ENCODE results near the gene CDK18.

CDK18 gene

GRCh38 chr1:205491794-205492193 is 12.7 kb upstream of the CDK18 start:
- no peak for TF ChIP-seq ZNF274 (IDR thresholded peaks at IDR 0.05; ENCODE audit: low read depth, low read length)
- H3K4me3 ChIP-seq (ENCODE audit: low read length), result no peak overlapping the region

GRCh38 chr1:205492201-205492667 is 12.2 kb upstream of the CDK18 start:
- TF ChIP-seq ZNF274 (IDR thresholded peaks at IDR 0.05; ENCODE audit: low read depth, low read length), result no peak
- no peak overlapping the region for H3K4me3 ChIP-seq (ENCODE audit: low read length)

- no peak for TF ChIP-seq ZNF274 (IDR thresholded peaks at IDR 0.05; ENCODE audit: low read depth, low read length)
- no peak overlapping the region for H3K4me3 ChIP-seq (ENCODE audit: low read length)
Measured at GRCh38 chr1:205492774-205493173, 11.7 kb upstream of the CDK18 start.

- no peak for TF ChIP-seq ZNF274 (IDR thresholded peaks at IDR 0.05; ENCODE audit: low read depth, low read length)
- no peak overlapping the region for H3K4me3 ChIP-seq (ENCODE audit: low read length)
Measured at GRCh38 chr1:205493241-205494085, 11.0 kb upstream of the CDK18 start.

GRCh38 chr1:205494115-205494514 is 10.4 kb upstream of the CDK18 start:
- H3K4me3 ChIP-seq (ENCODE audit: low read length), result no peak overlapping the region
- no peak for TF ChIP-seq ZNF274 (IDR thresholded peaks at IDR 0.05; ENCODE audit: low read depth, low read length)

GRCh38 chr1:205495237-205495823 is 9.1 kb upstream of the CDK18 start:
- no peak overlapping the region for H3K4me3 ChIP-seq (ENCODE audit: low read length)
- TF ChIP-seq ZNF274 (IDR thresholded peaks at IDR 0.05; ENCODE audit: low read depth, low read length), result no peak

- TF ChIP-seq ZNF274 (IDR thresholded peaks at IDR 0.05; ENCODE audit: low read depth, low read length), result no peak
- H3K4me3 ChIP-seq (ENCODE audit: low read length), result no peak overlapping the region
Measured at GRCh38 chr1:205496661-205497060, 7.8 kb upstream of the CDK18 start.

- TF ChIP-seq ZNF274 (IDR thresholded peaks at IDR 0.05; ENCODE audit: low read depth, low read length), result no peak
Measured at GRCh38 chr1:205497351-205497750, 7.1 kb upstream of the CDK18 start.

GRCh38 chr1:205499789-205500188 is 4.7 kb upstream of the CDK18 start:
- no peak for TF ChIP-seq ZNF274 (IDR thresholded peaks at IDR 0.05; ENCODE audit: low read depth, low read length)

More at GRCh38 chr1:205497351-205497750, 7.1 kb upstream of the CDK18 start:
- no peak overlapping the region for H3K4me3 ChIP-seq (ENCODE audit: low read length)

GRCh38 chr1:205500240-205501233 is 3.9 kb upstream of the CDK18 start:
- TF ChIP-seq ZNF274 (IDR thresholded peaks at IDR 0.05; ENCODE audit: low read depth, low read length), result no peak
- no peak overlapping the region for H3K4me3 ChIP-seq (ENCODE audit: low read length)

More at GRCh38 chr1:205499789-205500188, 4.7 kb upstream of the CDK18 start:
- H3K4me3 ChIP-seq (ENCODE audit: low read length), result no peak overlapping the region

- H3K4me3 ChIP-seq (ENCODE audit: low read length), result no peak overlapping the region
- no peak for TF ChIP-seq ZNF274 (IDR thresholded peaks at IDR 0.05; ENCODE audit: low read depth, low read length)
Measured at GRCh38 chr1:205502111-205502810, 2.2 kb upstream of the CDK18 start.

- TF ChIP-seq ZNF274 (IDR thresholded peaks at IDR 0.05; ENCODE audit: low read depth, low read length), result no peak
- H3K4me3 ChIP-seq (ENCODE audit: low read length), result no peak overlapping the region
Measured at GRCh38 chr1:205502992-205503391, 1.5 kb upstream of the CDK18 start.

GRCh38 chr1:205505076-205505729 is 734 bp downstream of the CDK18 start:
- no peak for TF ChIP-seq ZNF274 (IDR thresholded peaks at IDR 0.05; ENCODE audit: low read depth, low read length)
- peak overlapping the region; percentile 33; the same call in 1 of the 2 replicates for H3K4me3 ChIP-seq (ENCODE audit: low read length)

Measured in GM08714 (cell line).